Left ventricle myocardium inferior (tissue), 1 donor: ENCODE results near the gene SLC9A3. TPM values are rescaled to one million over a fixed set of nuclear protein-coding genes. Genes with fewer than 3 reads are reported as not detected.

Source experiments
- DNase-seq: peaks from one replicate; pipeline ENCODE4 v3.0.0-alpha.2; 2020
- H3K27ac ChIP-seq: fragments of 200-600 bp; replicated peaks from 2 replicates; pipeline ENCODE4 v1.8.0; 2021
- H3K27me3 ChIP-seq: fragments of 200-600 bp; 2 replicates; pipeline ENCODE4 v1.8.0; 2021; ENCODE audit warnings: low read depth
- H3K36me3 ChIP-seq: fragments of 200-600 bp; 2 replicates; pipeline ENCODE4 v1.8.0; 2021
- H3K4me1 ChIP-seq: fragments of 200-600 bp; 2 replicates; pipeline ENCODE4 v1.8.0; 2021
- H3K4me3 ChIP-seq: fragments of 200-600 bp; 2 replicates; pipeline ENCODE4 v1.8.0; 2021; ENCODE audit warnings: mild to moderate bottlenecking, moderate library complexity
- H3K9me3 ChIP-seq: fragments of 200-600 bp; replicated peaks from 2 replicates; pipeline ENCODE4 v1.8.0; 2021
- CTCF ChIP-seq: fragments of 200-600 bp; IDR thresholded peaks from 2 replicates; pipeline ENCODE4 v1.8.0; 2021; ENCODE audit warnings: antibody characterized with exemption, mild to moderate bottlenecking, borderline replicate concordance
- intact Hi-C: fragments of 100-400 bp; cut with micrococcal nuclease; formaldehyde crosslinking; loops from one replicate; pipeline ENCODE4 v1.11.0; 2022
- total RNA-seq: library from RNA; stranded (reverse); fragmentation: NEBNext Ultra II Directional; extraction: Animal tissue kit (Norgen Biotek cat#: 25700); gene quantifications from one replicate; pipeline ENCODE4 v1.2.1, GENCODE V29; 2021
- donor health status: DM: no; HTN: yes; CAD: no; lungs with severe emphysema.

The SLC9A3 gene
- total RNA-seq, 1 donor from 2014 or later: 0.91 TPM

- DNase-seq: no peak
- no peak for TF ChIP-seq CTCF
- no peaks in the 10 kb centered on the region for H3K36me3 ChIP-seq
- no peak overlapping the region for H3K4me3 ChIP-seq
- peaks cover 77% of the 10 kb centered on the region for H3K27me3 ChIP-seq
- peaks cover 4% of the 10 kb centered on the region for H3K4me1 ChIP-seq
- no peaks in the 10 kb centered on the region for H3K9me3 ChIP-seq
- no peak overlapping the region for H3K27ac ChIP-seq
- intact Hi-C loops: no loop called here
These were observed 44.0 kb upstream of the SLC9A3 start for GRCh38 chr5:568061-568781.

- Histone ChIP-seq H3K36me3 (no peaks in the 10 kb centered on the region), H3K27me3 (peaks cover 72% of the 10 kb centered on the region), H3K9me3 (no peaks in the 10 kb centered on the region), H3K4me3 (no peak overlapping the region), H3K4me1 (peaks cover 4% of the 10 kb centered on the region), H3K27ac (no peak overlapping the region)
- TF ChIP-seq CTCF: no peak
- no peak for DNase-seq
- intact Hi-C loops: no loop called here
These were observed 43.4 kb upstream of the SLC9A3 start for GRCh38 chr5:567664-568060.

GRCh38 chr5:566636-567309 lies 42.5 kb upstream of the SLC9A3 start:
- Histone ChIP-seq H3K4me1 (peaks cover 4% of the 10 kb centered on the region), H3K27me3 (peaks cover 63% of the 10 kb centered on the region), H3K27ac (no peak overlapping the region), H3K36me3 (no peaks in the 10 kb centered on the region), H3K9me3 (no peaks in the 10 kb centered on the region), H3K4me3 (no peak overlapping the region)
- TF ChIP-seq CTCF: no peak
- DNase-seq: no peak
- intact Hi-C loops: no loop called here

- peaks cover 4% of the 10 kb centered on the region for H3K4me1 ChIP-seq
- H3K27me3 ChIP-seq: peaks cover 63% of the 10 kb centered on the region
- no peak overlapping the region for H3K27ac ChIP-seq
- intact Hi-C loops: no loop called here
- H3K36me3 ChIP-seq: no peaks in the 10 kb centered on the region
- no peak for DNase-seq
- no peak overlapping the region for H3K4me3 ChIP-seq
- no peaks in the 10 kb centered on the region for H3K9me3 ChIP-seq
- TF ChIP-seq CTCF: no peak
These were observed 41.7 kb upstream of the SLC9A3 start for GRCh38 chr5:565782-566440.

GRCh38 chr5:561408-561807 lies 37.2 kb upstream of the SLC9A3 start:
- Histone ChIP-seq H3K4me3 (no peak overlapping the region), H3K27me3 (peaks cover 56% of the 10 kb centered on the region), H3K36me3 (no peaks in the 10 kb centered on the region), H3K4me1 (peaks cover 4% of the 10 kb centered on the region), H3K27ac (no peak overlapping the region), H3K9me3 (no peaks in the 10 kb centered on the region)
- no peak for TF ChIP-seq CTCF
- intact Hi-C loops: no loop called here
- DNase-seq: no peak
